Keratinocyte (primary cell): ENCODE results near the gene LRRTM3. TPM values are rescaled to one million over a fixed set of nuclear protein-coding genes. Genes with fewer than 3 reads are reported as not detected.

Experiments used
- DNase-seq: peaks from one replicate; pipeline ENCODE4 v3.0.0-alpha.2; 2011; ENCODE audit warnings: low read depth, missing footprints, low spot score
- FAIRE-seq: peaks from 2 replicates; lab custom pipeline; 2011; peaks lifted over from hg19 to GRCh38; lab: Jason Lieb, UNC
- H2AFZ ChIP-seq: 2 replicates; pipeline ENCODE4 v1.6.0; 2012; ENCODE audit warnings: low read length, control low read depth, inconsistent platforms; ENCODE audit not compliant: control insufficient read depth
- H3K27ac ChIP-seq: 2 replicates; pipeline ENCODE4 v1.5.1; 2011; ENCODE audit warnings: low read length; ENCODE audit not compliant: control insufficient read depth, insufficient read depth
- H3K27me3 ChIP-seq: 3 replicates; pipeline ENCODE4 v1.6.0; 2011; ENCODE audit warnings: low read length; ENCODE audit not compliant: control insufficient read depth, insufficient read depth; ENCODE audit errors: extremely low read depth
- H3K36me3 ChIP-seq, 2 experiments: 2 replicates in 1 of 2; 3 replicates in 1 of 2; pipeline ENCODE4 v1.5.1; 2011; ENCODE audit warnings: low read length in 2 of 2, mild to moderate bottlenecking in 1 of 2; ENCODE audit not compliant: control insufficient read depth in 2 of 2, insufficient read depth in 2 of 2; ENCODE audit errors: extremely low read depth in 1 of 2
- H3K4me1 ChIP-seq: 3 replicates; pipeline ENCODE4 v1.5.1; 2011; ENCODE audit warnings: low read length; ENCODE audit not compliant: control insufficient read depth, insufficient read depth; ENCODE audit errors: extremely low read depth
- H3K4me2 ChIP-seq: 3 replicates; pipeline ENCODE4 v1.6.0; 2011; ENCODE audit warnings: low read depth, low read length; ENCODE audit not compliant: control insufficient read depth, insufficient read depth; ENCODE audit errors: extremely low read depth
- H3K4me3 ChIP-seq, 3 experiments: fragments of 200-600 bp in 1 of 3; sonication (generic) in 1 of 3; 2 replicates in 2 of 3; 3 replicates in 1 of 3; pipeline ENCODE4 v1.5.1; 2011 to 2016; ENCODE audit warnings: low read length in 3 of 3, mild to moderate bottlenecking in 3 of 3, control low read depth in 2 of 3, inconsistent platforms in 1 of 3, low read depth in 1 of 3, mixed read lengths in 1 of 3, mixed run types in 1 of 3, moderate library complexity in 1 of 3; ENCODE audit not compliant: control insufficient read depth in 2 of 3, insufficient read depth in 2 of 3; ENCODE audit errors: extremely low read depth in 1 of 3
- H3K79me2 ChIP-seq: 2 replicates; pipeline ENCODE4 v1.6.0; 2012; ENCODE audit warnings: low read length; ENCODE audit not compliant: control insufficient read depth, insufficient read depth
- H3K9ac ChIP-seq: 3 replicates; pipeline ENCODE4 v1.6.0; 2011; ENCODE audit warnings: low read length; ENCODE audit not compliant: control insufficient read depth, insufficient read depth; ENCODE audit errors: extremely low read depth
- H3K9me1 ChIP-seq: 3 replicates; pipeline ENCODE4 v1.6.0; 2011; ENCODE audit warnings: low read length; ENCODE audit not compliant: control insufficient read depth, insufficient read depth; ENCODE audit errors: extremely low read depth
- H3K9me3 ChIP-seq: 2 replicates; pipeline ENCODE4 v1.5.1; 2012; ENCODE audit warnings: low read depth, low read length; ENCODE audit not compliant: control insufficient read depth
- H4K20me1 ChIP-seq: 3 replicates; pipeline ENCODE4 v1.6.0; 2011; ENCODE audit warnings: low read length; ENCODE audit not compliant: control insufficient read depth, insufficient read depth; ENCODE audit errors: extremely low read depth
- EZH2 ChIP-seq: IDR thresholded peaks from one replicate; pipeline ENCODE4 v1.6.1; 2012; ENCODE audit warnings: inconsistent platforms, mild to moderate bottlenecking, low read length, moderate library complexity
- dilution Hi-C: fragments of 300-500 bp; cut with MboI; formaldehyde crosslinking; loops from one replicate; pipeline ENCODE4 v1.7.0; 2020; ENCODE audit warnings: low sequenced_read_pairs; ENCODE audit not compliant: extremely low pct_ligation_motif_present
- polyA plus RNA-seq, 5 experiments: library from polyadenylated mRNA; depleted of rRNA in 3 of 5; stranded (reverse) in 3 of 5; stranded (forward) in 1 of 5; unstranded in 1 of 5; fragments of >200 nt; gene quantifications; 1 replicate in 1 of 5; 2 replicates in 3 of 5; 3 replicates in 1 of 5; pipeline versions ENCODE4 v1.2.1 to v1.2.3, GENCODE V29; 2011 to 2012; ENCODE audit warnings: missing spikeins in 2 of 5, low read depth in 1 of 5, low replicate concordance in 1 of 5
- TF ChIP-seq, protein P1 (sequence below), 3 experiments: IDR thresholded peaks in 1 of 3; conservative IDR thresholded peaks in 1 of 3; optimal IDR thresholded peaks in 1 of 3; 2 replicates in 2 of 3; 3 replicates in 1 of 3; pipeline versions ENCODE3 to v1.5.1; 2011; ENCODE audit warnings: low read length in 3 of 3, mild to moderate bottlenecking in 3 of 3, moderate library complexity in 2 of 3, control low read depth in 1 of 3, inconsistent platforms in 1 of 3; ENCODE audit not compliant: insufficient read depth in 2 of 3; ENCODE audit errors: extremely low read depth in 1 of 3

The LRRTM3 gene
- polyA plus RNA-seq, 1 donor (not counting 4 experiments of a cell fraction or from before 2014, with no cell fraction given), result not detected

DNA sequence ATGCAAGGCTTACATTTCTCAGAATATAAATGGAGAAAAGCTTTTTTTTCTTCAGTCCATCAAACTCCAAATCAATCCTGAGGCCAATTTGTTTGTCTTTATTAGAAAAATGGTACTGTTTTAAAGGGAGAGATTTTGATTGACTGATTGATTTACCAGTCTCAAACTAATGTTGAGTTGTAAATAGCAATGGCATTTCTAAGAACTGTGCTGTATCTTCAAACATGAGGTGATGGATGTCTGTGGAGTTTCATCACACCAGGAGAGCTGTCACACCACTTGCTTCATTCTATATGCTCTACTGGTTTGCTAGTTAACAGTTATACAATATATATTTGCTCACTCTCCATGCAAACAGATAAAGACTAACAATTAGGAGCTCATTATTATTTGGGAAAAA, 39.0 kb upstream of the LRRTM3 start:
- no peak overlapping the region for H3K4me3 ChIP-seq
- no peaks in the 10 kb centered on the region for H3K36me3 ChIP-seq
- no peak for TF ChIP-seq EZH2
- TF ChIP-seq, protein P1, sequence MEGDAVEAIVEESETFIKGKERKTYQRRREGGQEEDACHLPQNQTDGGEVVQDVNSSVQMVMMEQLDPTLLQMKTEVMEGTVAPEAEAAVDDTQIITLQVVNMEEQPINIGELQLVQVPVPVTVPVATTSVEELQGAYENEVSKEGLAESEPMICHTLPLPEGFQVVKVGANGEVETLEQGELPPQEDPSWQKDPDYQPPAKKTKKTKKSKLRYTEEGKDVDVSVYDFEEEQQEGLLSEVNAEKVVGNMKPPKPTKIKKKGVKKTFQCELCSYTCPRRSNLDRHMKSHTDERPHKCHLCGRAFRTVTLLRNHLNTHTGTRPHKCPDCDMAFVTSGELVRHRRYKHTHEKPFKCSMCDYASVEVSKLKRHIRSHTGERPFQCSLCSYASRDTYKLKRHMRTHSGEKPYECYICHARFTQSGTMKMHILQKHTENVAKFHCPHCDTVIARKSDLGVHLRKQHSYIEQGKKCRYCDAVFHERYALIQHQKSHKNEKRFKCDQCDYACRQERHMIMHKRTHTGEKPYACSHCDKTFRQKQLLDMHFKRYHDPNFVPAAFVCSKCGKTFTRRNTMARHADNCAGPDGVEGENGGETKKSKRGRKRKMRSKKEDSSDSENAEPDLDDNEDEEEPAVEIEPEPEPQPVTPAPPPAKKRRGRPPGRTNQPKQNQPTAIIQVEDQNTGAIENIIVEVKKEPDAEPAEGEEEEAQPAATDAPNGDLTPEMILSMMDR (optimal IDR thresholded peaks at IDR 0.05 in 1 of 3, IDR thresholded peaks at IDR 0.05 in 1 of 3, conservative IDR thresholded peaks at IDR 0.05 in 1 of 3; ENCODE audit: extremely low read depth in 1 of 3, insufficient read depth in 2 of 3, low read length in 3 of 3), result no peak
- H3K27ac ChIP-seq, result no peak overlapping the region
- no peaks in the 10 kb centered on the region for H3K9me1 ChIP-seq
- H3K4me1 ChIP-seq, result no peaks in the 10 kb centered on the region
- no peak for DNase-seq
- no peak overlapping the region for H3K9ac ChIP-seq
- H3K79me2 ChIP-seq, result no peaks in the 10 kb centered on the region
- no peak overlapping the region for H2AFZ ChIP-seq
- no peak for FAIRE-seq
- dilution Hi-C loops, result no loop called here
- H3K4me2 ChIP-seq, result no peak overlapping the region
- H3K27me3 ChIP-seq, result no peaks in the 10 kb centered on the region
- H3K9me3 ChIP-seq, result no peaks in the 10 kb centered on the region
- H4K20me1 ChIP-seq, result no peaks in the 10 kb centered on the region

DNA sequence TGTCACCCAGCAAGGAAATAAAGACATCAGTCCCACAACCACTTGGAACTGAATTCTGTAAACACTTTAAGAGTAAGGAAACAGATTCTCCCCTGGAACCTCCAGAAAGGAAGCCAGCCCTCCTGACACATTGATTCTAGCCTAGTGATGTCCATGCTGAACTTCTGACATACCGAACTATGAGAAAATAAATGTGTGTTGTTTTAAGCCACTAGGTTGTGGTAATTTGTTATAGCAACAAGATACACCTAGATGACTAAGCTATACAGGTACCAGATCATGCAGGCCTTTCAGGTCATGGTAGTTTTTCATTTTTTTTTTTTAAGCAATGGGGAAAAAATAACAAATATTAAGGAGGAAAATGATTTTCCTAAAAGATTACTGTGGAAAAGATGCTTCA, 37.6 kb upstream of the LRRTM3 start:
- FAIRE-seq (no peak), DNase-seq (no peak)
- Histone ChIP-seq H3K4me3 (no peak overlapping the region), H3K36me3 (no peaks in the 10 kb centered on the region), H2AFZ (no peak overlapping the region), H3K4me1 (no peaks in the 10 kb centered on the region), H3K9me1 (no peaks in the 10 kb centered on the region), H3K27me3 (no peaks in the 10 kb centered on the region), H3K4me2 (no peak overlapping the region), H3K79me2 (no peaks in the 10 kb centered on the region), H3K9me3 (no peaks in the 10 kb centered on the region), H3K9ac (no peak overlapping the region), H3K27ac (no peak overlapping the region), H4K20me1 (no peaks in the 10 kb centered on the region)
- dilution Hi-C loops, result no loop called here
- no peak for TF ChIP-seq EZH2
- TF ChIP-seq, protein P1 (optimal IDR thresholded peaks at IDR 0.05 in 1 of 3, IDR thresholded peaks at IDR 0.05 in 1 of 3, conservative IDR thresholded peaks at IDR 0.05 in 1 of 3; ENCODE audit: extremely low read depth in 1 of 3, insufficient read depth in 2 of 3, low read length in 3 of 3), result no peak
